ENCODE measurements around the gene EXOC4. TPM values are rescaled to one million over a fixed set of nuclear protein-coding genes. Genes with fewer than 3 reads are reported as not detected.

Gene EXOC4
- total and polyA plus RNA-seq, 2 of the 13 experiments (the other 11 are each of a cell fraction or from before 2014, with no cell fraction given), result 22.5 to 39.0 TPM

GRCh38 chr7:134068670-134069069, 815.8 kb downstream of the EXOC4 start (continued):
- TF ChIP-seq ARID4A (CRISPR knock-in tag; IDR thresholded peaks at IDR 0.05; ENCODE audit: borderline replicate concordance) (no peak), BCL3 (CRISPR knock-in tag; IDR thresholded peaks at IDR 0.05) (no peak)

- 97% methylated on average over 2 of the region's 2 CpGs for WGBS (ENCODE audit: low lambda C conversion rate)
- in situ Hi-C loops (cut with HindIII; ENCODE audit: extremely low pct_ligation_motif_present, low pct_unique_long_range_greater_than_20kb), result no loop called here
- Histone ChIP-seq H3K79me2 (ENCODE audit: insufficient read depth, low read length) (no peaks in the 10 kb centered on the region), H3K4me3 (replicated peaks in 1 of 3; ENCODE audit: insufficient read depth in 1 of 3, low read depth in 2 of 3, low read length in 3 of 3) (no peak overlapping the region), H3K36me3 (replicated peaks in 1 of 2; ENCODE audit: control insufficient read depth in 1 of 2, insufficient read depth in 2 of 2, low read length in 2 of 2) (no peaks in the 10 kb centered on the region), H2AFZ (ENCODE audit: low read length) (no peak overlapping the region), H3K9me3 (ENCODE audit: low read length) (no peaks in the 10 kb centered on the region), H3K27ac (ENCODE audit: extremely low read length, insufficient read depth, low read length) (no peak overlapping the region), H3K4me2 (ENCODE audit: low read depth, low read length) (no peak overlapping the region), H3K27me3 (ENCODE audit: control insufficient read depth in 1 of 2, insufficient read depth in 2 of 2, low read length in 2 of 2) (no peaks in the 10 kb centered on the region), H3K9ac (ENCODE audit: insufficient read depth, low read depth, low read length) (no peak overlapping the region), H3K4me1 (ENCODE audit: insufficient read depth, low read length) (peaks cover 10% of the 10 kb centered on the region), H4K20me1 (ENCODE audit: insufficient read depth, low read length) (no peaks in the 10 kb centered on the region)
- CTCF ChIA-PET (ENCODE audit: low intra/inter-chr PET ratio, low total read pairs), result no interaction called here
- no peak for FAIRE-seq
- intact Hi-C loops (cut with micrococcal nuclease; ENCODE audit: unreplicated experiment), result no loop called here
- no peak for ATAC-seq
- no TSS peak for BruUV-seq (replicated peaks)
- DNase-seq (ENCODE audit: low spot score), result no peak
- TF ChIP-seq ZFP90 (CRISPR knock-in tag; IDR thresholded peaks at IDR 0.05; ENCODE audit: borderline replicate concordance) (no peak), SSRP1 (CRISPR knock-in tag; IDR thresholded peaks at IDR 0.05) (no peak), POGK (CRISPR knock-in tag; conservative IDR thresholded peaks at IDR 0.05) (no peak), TFDP1 (CRISPR knock-in tag; IDR thresholded peaks at IDR 0.05; ENCODE audit: borderline replicate concordance) (no peak), FOXP1 (IDR thresholded peaks at IDR 0.05) (no peak), FOXP1 (CRISPR knock-in tag; IDR thresholded peaks at IDR 0.05) (no peak), DPF2 (CRISPR knock-in tag; IDR thresholded peaks at IDR 0.05; ENCODE audit: borderline replicate concordance, low read depth) (no peak), PHF20 (CRISPR knock-in tag; IDR thresholded peaks at IDR 0.05) (no peak), ZFP36L1 (CRISPR knock-in tag; IDR thresholded peaks at IDR 0.05) (no peak), RFXAP (CRISPR knock-in tag; IDR thresholded peaks at IDR 0.05; ENCODE audit: borderline replicate concordance) (no peak), SRY (CRISPR knock-in tag; IDR thresholded peaks at IDR 0.05) (no peak), ZFP82 (CRISPR knock-in tag; IDR thresholded peaks at IDR 0.05; ENCODE audit: borderline replicate concordance) (no peak), ZNF850 (CRISPR knock-in tag; conservative IDR thresholded peaks at IDR 0.05) (no peak), ZBTB1 (CRISPR knock-in tag; IDR thresholded peaks at IDR 0.05; ENCODE audit: borderline replicate concordance) (no peak)
- POLR2A ChIA-PET, result no interaction called here
These were observed 816.3 kb downstream of the EXOC4 start for GRCh38 chr7:134069187-134069586.

Measured in HepG2 (cell line).